Large intestine (tissue), 3 donors: ENCODE results near the gene LRRC74B. TPM values are rescaled to one million over a fixed set of nuclear protein-coding genes. Genes with fewer than 3 reads are reported as not detected.
"Not testable (repeated sequence)": the region's sequence is repeated elsewhere in the genome, so short reads cannot be mapped to it uniquely, and the experiment has no call there.

Experiments
- DNase-seq, 2 donors: peaks; one replicate each; pipeline versions ENCODE4 v3.0.0 to v3.0.0-alpha.2; 2013
- H3K27ac ChIP-seq: one replicate; pipeline ENCODE4 v1.5.1; 2013; ENCODE audit warnings: low read length
- H3K27me3 ChIP-seq: 2 replicates; pipeline ENCODE4 v1.6.1; 2013; ENCODE audit warnings: low read length; ENCODE audit not compliant: control insufficient read depth, insufficient read depth
- H3K36me3 ChIP-seq: 2 replicates; pipeline ENCODE4 v1.6.1; 2013; ENCODE audit warnings: low read length; ENCODE audit not compliant: control insufficient read depth, insufficient read depth
- H3K4me1 ChIP-seq: one replicate; pipeline ENCODE4 v1.6.1; 2013; ENCODE audit warnings: low read length; ENCODE audit not compliant: control insufficient read depth, insufficient read depth
- H3K4me3 ChIP-seq: one replicate; pipeline ENCODE4 v1.5.1; 2013; ENCODE audit warnings: low read length
- H3K9me3 ChIP-seq: one replicate; pipeline ENCODE4 v1.6.1; 2013; ENCODE audit warnings: mild to moderate bottlenecking, low read depth, low read length, moderate library complexity; ENCODE audit not compliant: control insufficient read depth
- WGBS: methylation state at CpG from one replicate; pipeline ENCODE4 v1.1.5; 2013; ENCODE audit warnings: low lambda C conversion rate; ENCODE audit not compliant: insufficient coverage; 5-methylcytosine and 5-hydroxymethylcytosine counted together
- polyA plus RNA-seq: library from polyadenylated mRNA; unstranded; fragments of 120-200 nt; gene quantifications from one replicate; pipeline ENCODE4 v1.2.1, GENCODE V29; 2013

LRRC74B gene
- polyA plus RNA-seq, 1 donor: 0.22 TPM

DNA sequence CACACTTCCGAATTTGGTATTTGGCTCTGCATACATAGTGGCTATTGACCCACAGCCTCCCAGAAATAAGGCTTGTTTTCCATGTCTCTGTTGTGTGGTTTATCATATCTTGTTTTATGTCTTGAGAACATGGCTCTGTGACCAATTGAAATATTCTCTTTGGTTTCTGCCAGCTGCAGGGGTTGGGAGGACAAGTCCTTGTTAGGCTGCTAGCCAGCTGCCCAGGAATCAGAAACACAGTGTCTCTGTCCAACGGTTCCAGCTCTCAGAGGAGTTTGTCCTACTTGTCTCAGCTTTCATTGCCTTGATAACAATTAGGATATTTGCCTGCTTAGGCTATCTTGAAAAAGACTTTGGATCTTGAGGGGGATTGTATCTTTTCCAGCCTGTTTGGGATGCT, 7.3 kb upstream of the LRRC74B start:
- Histone ChIP-seq H3K36me3 (no peaks in the 10 kb centered on the region), H3K27me3 (no peaks in the 10 kb centered on the region), H3K4me3 (no peak overlapping the region), H3K9me3 (no peaks in the 10 kb centered on the region), H3K4me1 (peaks cover 27% of the 10 kb centered on the region), H3K27ac (peak overlapping the region; percentile 92)
- no CpG with 5 or more reads among the region's 2 CpGs for WGBS
- DNase-seq: no peak

DNA sequence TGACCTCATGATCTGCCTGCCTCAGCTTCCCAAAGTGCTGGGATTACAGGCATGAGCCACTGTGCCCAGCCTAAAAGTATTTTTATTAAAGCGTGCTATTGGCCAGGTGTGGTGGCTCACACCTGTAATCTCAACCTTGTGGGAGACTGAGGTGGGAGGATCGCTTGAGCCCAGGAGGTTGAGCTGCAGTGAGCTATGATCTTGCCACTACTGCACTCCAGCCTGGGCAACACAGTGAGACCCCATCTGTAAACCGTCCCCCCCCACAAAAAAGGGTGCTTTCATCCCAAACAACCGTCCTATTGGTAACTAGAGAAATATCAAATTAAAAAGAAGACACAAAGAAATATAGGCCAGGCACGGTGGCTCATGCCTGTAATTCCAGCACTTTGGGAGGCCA, 6.6 kb upstream of the LRRC74B start:
- H3K36me3 ChIP-seq, H3K4me3 ChIP-seq, H3K27ac ChIP-seq, H3K27me3 ChIP-seq, H3K9me3 ChIP-seq, DNase-seq: not testable (repeated sequence)
- no CpG with 5 or more reads among the region's 5 CpGs for WGBS
- peaks cover 35% of the 10 kb centered on the region for H3K4me1 ChIP-seq

DNA sequence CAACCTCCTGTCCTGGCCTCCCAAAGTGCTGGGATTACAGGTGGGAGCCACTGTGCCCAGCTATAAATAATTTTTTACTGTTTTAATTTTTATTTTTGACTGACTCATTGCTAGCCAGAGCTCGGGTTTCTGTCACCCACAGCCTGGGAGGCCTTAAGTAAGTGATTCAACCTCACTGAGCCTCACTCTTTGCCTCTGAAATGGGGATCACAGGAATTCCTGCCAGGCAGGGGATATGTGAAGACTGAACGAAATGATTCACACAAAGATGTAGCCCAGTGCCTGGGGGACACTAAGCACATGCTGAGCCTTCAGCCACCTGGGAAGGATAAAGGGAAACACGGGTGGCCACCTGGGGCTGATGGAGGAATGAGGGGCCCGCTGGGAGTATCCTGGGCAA, 3.8 kb upstream of the LRRC74B start:
- Histone ChIP-seq H3K36me3 (no peaks in the 10 kb centered on the region), H3K9me3 (no peaks in the 10 kb centered on the region), H3K4me3 (no peak overlapping the region), H3K27ac (peak overlapping the region; percentile 41), H3K27me3 (peaks cover 9% of the 10 kb centered on the region), H3K4me1 (peaks cover 53% of the 10 kb centered on the region)
- 78% methylated on average over 1 of the region's 4 CpGs for WGBS
- no peak for DNase-seq

DNA sequence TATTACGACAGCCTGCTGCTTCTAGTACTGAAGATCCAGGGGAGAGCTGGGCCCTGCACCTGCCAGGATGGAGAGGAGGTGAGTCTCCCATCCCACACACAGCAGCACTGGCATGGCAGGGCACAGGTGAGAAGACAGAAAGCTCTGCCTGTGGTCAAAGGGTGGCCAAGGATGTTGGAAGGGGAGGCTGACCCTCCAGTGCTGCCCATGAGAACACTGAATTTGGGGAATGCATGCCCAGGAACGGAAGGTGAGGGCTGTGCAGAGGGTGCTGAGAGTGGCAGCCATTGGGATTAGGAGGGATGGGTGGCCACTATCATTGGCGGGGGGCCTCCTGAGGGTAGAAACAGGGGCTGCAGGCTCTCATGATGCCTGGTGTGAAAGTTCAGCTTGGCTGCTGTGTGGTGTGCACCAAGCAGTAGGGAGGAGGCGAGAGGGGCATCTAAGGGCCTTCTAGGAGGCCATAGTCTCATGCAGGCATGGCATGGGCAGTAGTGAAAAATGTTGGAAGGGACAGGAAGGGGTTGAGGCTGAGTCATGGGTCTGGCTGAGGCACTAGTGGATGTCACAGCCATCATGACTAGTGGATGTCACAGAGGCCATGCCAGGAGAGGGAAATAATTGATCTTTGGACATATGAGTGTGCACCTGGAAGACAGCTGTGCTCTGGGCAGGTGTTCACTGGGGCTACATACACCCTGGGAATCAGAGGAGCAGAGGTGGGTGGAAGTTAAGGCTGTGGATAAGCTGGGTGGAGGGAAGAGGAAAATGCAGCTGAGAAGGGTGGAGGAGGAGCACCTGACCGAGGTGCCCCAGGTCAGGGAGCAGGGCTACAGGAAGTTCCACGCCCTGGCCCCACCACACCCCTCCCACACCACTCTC, 2.5 kb upstream of the LRRC74B start:
- WGBS: no CpG with 5 or more reads among the region's 6 CpGs
- no peaks in the 10 kb centered on the region for H3K36me3 ChIP-seq
- peaks cover 9% of the 10 kb centered on the region for H3K27me3 ChIP-seq
- H3K27ac ChIP-seq: peak overlapping the region; percentile 70
- DNase-seq: peak; percentile 58 to 82
- no peak overlapping the region for H3K4me3 ChIP-seq
- no peaks in the 10 kb centered on the region for H3K9me3 ChIP-seq
- peaks cover 45% of the 10 kb centered on the region for H3K4me1 ChIP-seq

DNA sequence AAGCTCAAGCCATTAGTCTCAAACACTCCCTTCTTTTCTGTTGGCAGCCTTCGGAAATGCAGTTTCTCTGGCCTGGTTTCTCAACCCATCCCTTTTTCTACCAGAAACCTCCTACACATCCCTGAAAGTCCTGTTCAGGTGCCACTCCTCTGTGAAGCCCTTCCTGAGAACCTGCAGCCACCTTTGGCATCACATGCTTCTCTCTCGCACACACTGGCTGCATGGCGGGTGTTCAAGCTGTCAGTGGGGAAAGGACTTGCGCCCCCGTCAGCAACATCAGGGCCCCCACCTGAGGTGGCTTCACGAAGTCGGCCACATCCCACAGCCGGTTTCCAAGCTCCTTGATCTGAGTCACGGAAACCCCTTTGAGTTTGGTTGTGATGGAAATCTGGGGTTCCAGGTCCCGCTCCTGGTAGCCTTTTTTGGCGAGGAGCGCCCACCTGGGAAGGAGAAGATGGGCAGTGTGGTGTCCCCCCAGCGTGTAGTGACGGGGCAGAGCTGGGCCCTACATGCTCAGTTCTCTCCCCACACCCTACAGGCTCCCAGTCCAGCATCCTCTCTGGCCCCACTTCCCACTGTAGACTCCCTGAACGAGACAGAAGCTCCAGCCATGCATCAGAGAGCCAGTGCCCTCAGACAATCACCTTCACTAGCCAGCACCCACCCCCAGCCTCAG, 1.7 kb upstream of the LRRC74B start:
- H3K27ac ChIP-seq: peak overlapping the region; percentile 70
- H3K9me3 ChIP-seq: no peaks in the 10 kb centered on the region
- WGBS: no CpG with 5 or more reads among the region's 15 CpGs

DNA sequence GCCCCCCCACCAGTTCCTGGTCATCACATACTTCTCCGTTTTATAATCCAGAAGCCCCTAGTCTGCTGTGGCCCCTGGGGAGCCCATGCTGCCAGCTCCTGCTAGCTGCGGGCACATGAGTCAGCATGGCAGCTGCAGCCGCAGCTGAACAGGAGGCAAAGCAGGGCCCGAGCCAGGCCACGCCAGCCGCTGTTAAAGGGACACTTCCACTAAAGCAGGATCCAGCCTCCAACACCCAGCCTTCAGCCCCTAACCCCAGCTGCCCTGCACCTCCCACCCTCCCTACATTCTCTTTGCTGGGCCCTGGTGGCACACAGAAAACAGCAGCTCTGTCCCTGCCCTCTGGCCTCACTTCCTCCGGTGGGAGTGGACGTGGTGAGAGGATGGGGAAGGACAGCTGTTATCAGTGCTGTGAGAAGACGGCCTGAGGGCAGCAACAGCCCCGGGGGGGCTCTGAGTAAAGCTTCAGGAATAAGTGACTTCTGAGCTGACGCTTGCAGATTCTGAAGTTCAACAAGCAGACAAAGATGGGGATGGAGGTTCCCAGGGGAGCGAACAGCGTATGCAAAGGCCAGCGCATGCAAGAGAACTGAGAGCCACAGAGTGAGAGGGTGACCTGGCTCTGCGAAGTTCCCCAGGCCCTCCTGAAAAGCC, 688 bp upstream of the LRRC74B start:
- H3K4me3 ChIP-seq: peak overlapping the region; percentile 38
- no peak for DNase-seq
- H3K27ac ChIP-seq: peak overlapping the region; percentile 17
- WGBS: no CpG with 5 or more reads among the region's 15 CpGs
- H3K36me3 ChIP-seq: no peaks in the 10 kb centered on the region
- peaks cover 9% of the 10 kb centered on the region for H3K27me3 ChIP-seq
- H3K9me3 ChIP-seq: no peaks in the 10 kb centered on the region
- H3K4me1 ChIP-seq: peaks cover 40% of the 10 kb centered on the region

More for the DNA sequence above, 1.7 kb upstream of the LRRC74B start:
- Histone ChIP-seq H3K4me3 (no peak overlapping the region), H3K27me3 (peaks cover 9% of the 10 kb centered on the region), H3K4me1 (peaks cover 40% of the 10 kb centered on the region), H3K36me3 (no peaks in the 10 kb centered on the region)
- DNase-seq: no peak

DNA sequence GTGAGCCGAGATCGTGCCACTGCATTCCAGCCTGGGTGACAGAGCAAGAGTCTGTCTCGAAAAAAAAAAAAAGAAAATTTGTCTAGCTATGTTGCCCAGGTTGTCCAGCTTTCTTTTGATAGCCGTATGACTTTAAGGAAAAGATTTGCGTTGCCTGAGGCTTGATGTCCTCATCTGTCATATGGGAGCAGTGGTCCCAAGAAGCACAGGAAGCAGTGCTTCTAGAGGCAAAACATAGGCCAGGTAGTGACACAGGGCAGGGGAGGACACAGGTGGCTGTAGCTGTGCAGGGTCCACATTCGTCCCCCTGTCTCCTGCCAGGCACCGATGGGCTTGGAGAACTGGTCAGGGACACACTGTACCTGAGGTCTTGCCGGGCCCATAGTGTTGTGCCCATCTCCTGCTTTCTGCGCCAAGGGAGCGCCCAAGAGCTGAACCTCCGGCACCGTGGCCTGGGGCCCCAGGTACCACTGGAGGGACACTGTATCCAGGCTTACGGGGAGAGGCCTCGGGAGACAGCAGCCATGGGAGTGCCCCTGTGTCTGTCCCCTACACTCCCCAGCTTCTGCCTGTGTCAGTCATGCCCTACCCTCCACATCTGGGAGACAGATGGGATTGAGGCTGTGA, 1.4 kb downstream of the LRRC74B start:
- Histone ChIP-seq H3K27ac (no peak overlapping the region), H3K4me3 (no peak overlapping the region), H3K27me3 (peaks cover 9% of the 10 kb centered on the region), H3K9me3 (no peaks in the 10 kb centered on the region), H3K4me1 (peaks cover 37% of the 10 kb centered on the region), H3K36me3 (no peaks in the 10 kb centered on the region)
- no CpG with 5 or more reads among the region's 14 CpGs for WGBS
- no peak for DNase-seq

DNA sequence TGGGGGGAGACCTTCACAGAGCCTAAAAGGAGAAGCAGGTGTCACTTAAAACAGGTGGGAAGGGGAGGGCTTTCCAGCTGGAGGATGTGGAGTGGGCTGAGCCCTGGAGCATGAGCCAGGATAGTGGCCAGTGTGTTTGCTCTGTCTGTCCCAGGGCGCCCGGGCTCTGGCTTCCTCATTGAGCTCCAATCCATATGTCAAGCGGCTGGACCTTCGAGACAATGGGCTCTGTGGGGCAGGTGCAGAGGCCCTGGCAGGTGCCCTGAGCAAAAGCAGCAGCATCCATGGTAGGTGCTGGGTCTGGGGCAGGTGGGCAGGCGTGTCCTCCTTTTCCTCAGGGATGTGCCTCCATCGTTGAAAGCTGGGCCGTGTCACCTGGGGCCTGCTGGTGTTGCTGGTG, 2.0 kb downstream of the LRRC74B start:
- H3K27me3 ChIP-seq: peaks cover 9% of the 10 kb centered on the region
- DNase-seq: no peak
- no peak overlapping the region for H3K4me3 ChIP-seq
- no peaks in the 10 kb centered on the region for H3K36me3 ChIP-seq
- no peak overlapping the region for H3K27ac ChIP-seq
- H3K9me3 ChIP-seq: no peaks in the 10 kb centered on the region
- peaks cover 33% of the 10 kb centered on the region for H3K4me1 ChIP-seq
- WGBS: no CpG with 5 or more reads among the region's 7 CpGs

DNA sequence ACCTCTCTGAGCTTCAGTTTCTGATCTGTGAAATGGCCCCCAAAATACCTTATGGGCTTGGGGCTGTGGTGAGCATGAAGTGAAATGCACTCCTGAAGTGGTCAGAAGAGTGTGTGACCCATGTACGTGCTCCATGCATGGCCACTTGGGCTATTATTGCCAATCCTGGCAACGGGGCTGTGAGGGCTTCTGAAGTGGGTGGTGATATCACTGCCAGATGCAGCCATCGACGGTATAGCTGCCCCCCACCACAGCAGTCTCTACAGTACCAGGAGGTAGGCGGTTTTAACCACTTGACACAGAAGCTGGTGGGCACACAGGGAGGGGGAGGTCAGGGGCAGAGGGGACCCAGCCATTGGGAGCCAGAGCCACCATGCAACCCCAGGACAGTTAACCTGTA, 2.7 kb downstream of the LRRC74B start:
- not testable (repeated sequence) for H3K27me3 ChIP-seq, H3K36me3 ChIP-seq, H3K27ac ChIP-seq, DNase-seq, H3K4me3 ChIP-seq, H3K9me3 ChIP-seq
- peaks cover 26% of the 10 kb centered on the region for H3K4me1 ChIP-seq
- no CpG with 5 or more reads among the region's 5 CpGs for WGBS

DNA sequence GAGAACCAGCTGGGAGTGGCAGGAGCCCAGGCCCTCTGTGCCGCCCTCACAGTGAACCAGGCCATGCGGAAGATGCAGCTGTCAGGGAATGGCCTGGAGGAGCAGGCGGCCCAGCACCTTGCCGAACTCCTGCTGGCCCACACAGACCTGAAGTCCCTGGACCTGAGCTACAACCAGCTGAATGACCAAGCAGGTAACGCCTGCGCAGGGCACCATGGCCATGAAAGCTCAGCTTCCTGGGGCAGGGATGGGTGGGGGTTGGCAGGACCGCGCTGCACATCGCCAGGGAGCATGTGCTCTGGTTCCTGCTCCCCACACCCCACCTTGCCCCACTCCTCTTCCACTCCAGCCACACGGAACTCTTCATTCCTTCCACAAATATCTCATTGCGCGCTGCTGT, 3.2 kb downstream of the LRRC74B start:
- not testable (repeated sequence) for H3K36me3 ChIP-seq, H3K9me3 ChIP-seq, DNase-seq, H3K4me3 ChIP-seq, H3K27ac ChIP-seq, H3K27me3 ChIP-seq
- peaks cover 20% of the 10 kb centered on the region for H3K4me1 ChIP-seq
- no CpG with 5 or more reads among the region's 12 CpGs for WGBS
